IMR-90 (cell line): ENCODE measurements around the gene FBXL16. TPM values are rescaled to one million over a fixed set of nuclear protein-coding genes. Genes with fewer than 3 reads are reported as not detected.

ENCODE experiments used
- ATAC-seq: fragments of 200-7000 bp; cut with Tn5 transposase; 2 replicates; pipeline ENCODE4 v1.9.1; 2020; ENCODE audit warnings: low read depth, mild to moderate bottlenecking, moderate library complexity
- BruUV-seq: library from RNA; stranded (reverse); fragments of 400-500 nt; replicated peaks from 2 replicates; lab custom pipeline; 2021; lab: Mats Ljungman, UMichigan
- CTCF ChIA-PET: fragments of 300-600 bp; formaldehyde crosslinking; extraction: SDS; loops from one replicate; lab custom pipeline; 2021; ENCODE audit warnings: antibody characterized with exemption; lab: Yijun Ruan, JAX
- POLR2A ChIA-PET: fragments of 300-600 bp; sonication (Branson Sonifier 250); formaldehyde crosslinking; loops from one replicate; lab custom pipeline; 2022; ENCODE audit warnings: antibody characterized with exemption; ENCODE audit not compliant: unreplicated experiment; lab: Charles Lee
- DNase-seq: peaks from one replicate; pipeline ENCODE4 v3.0.0; 2013
- H2AFZ ChIP-seq: replicated peaks from 2 replicates; pipeline ENCODE3; 2013; ENCODE audit warnings: low read length, mild to moderate bottlenecking; ENCODE audit not compliant: poor library complexity
- H2AK5ac ChIP-seq: 2 replicates; pipeline ENCODE4 v1.6.1; 2013; ENCODE audit warnings: low read depth, low read length, inconsistent platforms
- H2AK9ac ChIP-seq: replicated peaks from 2 replicates; pipeline ENCODE3; 2013; ENCODE audit warnings: mild to moderate bottlenecking, low read depth, low read length, moderate library complexity; ENCODE audit not compliant: poor library complexity
- H2BK120ac ChIP-seq: 2 replicates; pipeline ENCODE4 v1.6.1; 2013; ENCODE audit warnings: low read depth, low read length, inconsistent platforms
- H2BK15ac ChIP-seq: 3 replicates; pipeline ENCODE4 v1.6.1; 2013; ENCODE audit warnings: low read depth, low read length, inconsistent platforms
- H2BK20ac ChIP-seq: 2 replicates; pipeline ENCODE4 v1.6.1; 2013; ENCODE audit warnings: low read depth, mild to moderate bottlenecking, inconsistent platforms, low read length, moderate library complexity
- H2BK5ac ChIP-seq: 2 replicates; pipeline ENCODE4 v1.6.1; 2013; ENCODE audit warnings: mild to moderate bottlenecking, low read depth, low read length, inconsistent platforms; ENCODE audit not compliant: poor library complexity, severe bottlenecking
- H3K14ac ChIP-seq: replicated peaks from 2 replicates; pipeline ENCODE4 v1.6.1; 2013; ENCODE audit warnings: low read depth, low read length, inconsistent platforms
- H3K18ac ChIP-seq: 2 replicates; pipeline ENCODE4 v1.6.1; 2013; ENCODE audit warnings: low read depth, low read length, control low read depth
- H3K23ac ChIP-seq: 2 replicates; pipeline ENCODE4 v1.6.1; 2013; ENCODE audit warnings: low read depth, low read length, inconsistent platforms
- H3K27ac ChIP-seq: 2 replicates; pipeline ENCODE4 v1.5.1; 2013; ENCODE audit warnings: mild to moderate bottlenecking, control low read depth, low read length; ENCODE audit not compliant: insufficient read depth
- H3K27me3 ChIP-seq: 2 replicates; pipeline ENCODE4 v1.6.1; 2013; ENCODE audit warnings: low read length; ENCODE audit not compliant: control insufficient read depth, insufficient read depth
- H3K36me3 ChIP-seq: 2 replicates; pipeline ENCODE4 v1.6.1; 2013; ENCODE audit warnings: low read length, mixed read lengths; ENCODE audit not compliant: control insufficient read depth, insufficient read depth
- H3K4ac ChIP-seq: 2 replicates; pipeline ENCODE4 v1.6.1; 2013; ENCODE audit warnings: low read depth, low read length, inconsistent platforms
- H3K4me1 ChIP-seq: 2 replicates; pipeline ENCODE4 v1.6.1; 2013; ENCODE audit warnings: low read length, mixed read lengths; ENCODE audit not compliant: control insufficient read depth, insufficient read depth
- H3K4me2 ChIP-seq: 2 replicates; pipeline ENCODE4 v1.6.1; 2013; ENCODE audit warnings: low read depth, mild to moderate bottlenecking, control low read depth, low read length, moderate library complexity
- H3K4me3 ChIP-seq: 2 replicates; pipeline ENCODE4 v1.5.1; 2013; ENCODE audit warnings: low read depth, mild to moderate bottlenecking, control low read depth, low read length, moderate library complexity; ENCODE audit not compliant: insufficient read depth
- H3K56ac ChIP-seq: 2 replicates; pipeline ENCODE4 v1.6.1; 2013; ENCODE audit warnings: low read length, inconsistent platforms; ENCODE audit not compliant: insufficient read depth; ENCODE audit errors: extremely low read depth
- H3K79me1 ChIP-seq, 2 experiments: 2 replicates each; pipeline ENCODE4 v1.6.1; 2013; ENCODE audit warnings: low read length in 2 of 2, inconsistent platforms in 1 of 2, low read depth in 1 of 2
- H3K9ac ChIP-seq: 2 replicates; pipeline ENCODE4 v1.6.1; 2013; ENCODE audit warnings: low read depth, low read length, control low read depth
- H3K9me1 ChIP-seq: 2 replicates; pipeline ENCODE4 v1.6.1; 2013; ENCODE audit warnings: low read length, inconsistent platforms; ENCODE audit not compliant: insufficient read depth
- H3K9me3 ChIP-seq: 2 replicates; pipeline ENCODE4 v1.6.1; 2013; ENCODE audit warnings: low read length; ENCODE audit not compliant: control insufficient read depth, insufficient read depth
- H4K20me1 ChIP-seq: 2 replicates; pipeline ENCODE4 v1.6.1; 2013; ENCODE audit warnings: low read length, inconsistent platforms; ENCODE audit not compliant: insufficient read depth
- H4K5ac ChIP-seq: 2 replicates; pipeline ENCODE4 v1.6.1; 2013; ENCODE audit warnings: mild to moderate bottlenecking, low read depth, low read length, control low read depth
- H4K8ac ChIP-seq, 2 experiments: 2 replicates each; pipeline ENCODE4 v1.6.1; 2013; ENCODE audit warnings: low read depth in 2 of 2, low read length in 2 of 2, control low read depth in 1 of 2, inconsistent platforms in 1 of 2
- H4K91ac ChIP-seq: 2 replicates; pipeline ENCODE4 v1.6.1; 2013; ENCODE audit warnings: low read depth, low read length, inconsistent platforms; ENCODE audit not compliant: insufficient read depth
- FOS ChIP-seq: fragments of 150-350 bp; IDR thresholded peaks from 2 replicates; pipeline ENCODE4 v1.6.1; 2016; ENCODE audit warnings: low read depth, low read length
- MAZ ChIP-seq: IDR thresholded peaks from 2 replicates; pipeline ENCODE4 v1.6.1; 2012; ENCODE audit warnings: low read depth, mild to moderate bottlenecking, low read length, improper control_type of control experiment, moderate library complexity, borderline replicate concordance
- NFE2L2 ChIP-seq: fragments of 150-350 bp; IDR thresholded peaks from 2 replicates; pipeline ENCODE4 v1.6.1; 2016; ENCODE audit warnings: low read depth, mild to moderate bottlenecking, low read length
- RCOR1 ChIP-seq: IDR thresholded peaks from 2 replicates; pipeline ENCODE4 v1.6.1; 2012; ENCODE audit warnings: mild to moderate bottlenecking, low read length, improper control_type of control experiment; ENCODE audit not compliant: insufficient replicate concordance
- WGBS, 2 experiments: methylation state at CpG; one replicate each; pipeline versions ENCODE4 v1.1.5 to v1.1.7; 2013; ENCODE audit warnings: missing lambda C conversion rate in 2 of 2; ENCODE audit not compliant: insufficient read length in 1 of 2; ENCODE audit errors: extremely low coverage in 2 of 2; 5-methylcytosine and 5-hydroxymethylcytosine counted together
- dilution Hi-C: fragments of 300-500 bp; cut with HindIII; formaldehyde crosslinking; loops from one replicate; pipeline ENCODE4 v1.14.3; 2018; ENCODE audit warnings: low sequenced_read_pairs; ENCODE audit not compliant: unreplicated experiment
- in situ Hi-C: fragments of 300-500 bp; cut with MboI; formaldehyde crosslinking; loops from 3 replicates; pipeline ENCODE4 v1.14.3; 2019; ENCODE audit warnings: low sequenced_read_pairs, inconsistent platforms, mixed read lengths
- intact Hi-C: fragments of 100-400 bp; cut with micrococcal nuclease; formaldehyde crosslinking; loops from 2 replicates; pipeline ENCODE4 v1.10.0; 2022
- polyA plus RNA-seq, 3 experiments: library from polyadenylated mRNA; depleted of rRNA; stranded (reverse); fragments of >200 nt; gene quantifications; 2 replicates each; pipeline ENCODE4 v1.2.3, GENCODE V29; 2012; ENCODE audit warnings: low replicate concordance in 1 of 3
- total RNA-seq: library from RNA; depleted of rRNA; stranded (reverse); fragments of >200 nt; gene quantifications from 2 replicates; pipeline ENCODE4 v1.2.3, GENCODE V29; 2012
- TF ChIP-seq, protein P1 (sequence below): fragments of 150-350 bp; IDR thresholded peaks from 2 replicates; pipeline ENCODE4 v1.6.1; 2016; ENCODE audit warnings: low read depth, mild to moderate bottlenecking, low read length, moderate library complexity, borderline replicate concordance

The FBXL16 gene
- total and polyA plus RNA-seq, 2 of the 4 experiments (the other 2 are of a cell fraction) = 0.18 to 2.2 TPM

- TF ChIP-seq, protein P1, sequence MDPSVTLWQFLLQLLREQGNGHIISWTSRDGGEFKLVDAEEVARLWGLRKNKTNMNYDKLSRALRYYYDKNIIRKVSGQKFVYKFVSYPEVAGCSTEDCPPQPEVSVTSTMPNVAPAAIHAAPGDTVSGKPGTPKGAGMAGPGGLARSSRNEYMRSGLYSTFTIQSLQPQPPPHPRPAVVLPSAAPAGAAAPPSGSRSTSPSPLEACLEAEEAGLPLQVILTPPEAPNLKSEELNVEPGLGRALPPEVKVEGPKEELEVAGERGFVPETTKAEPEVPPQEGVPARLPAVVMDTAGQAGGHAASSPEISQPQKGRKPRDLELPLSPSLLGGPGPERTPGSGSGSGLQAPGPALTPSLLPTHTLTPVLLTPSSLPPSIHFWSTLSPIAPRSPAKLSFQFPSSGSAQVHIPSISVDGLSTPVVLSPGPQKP = no peak
- TF ChIP-seq MAZ = no peak
Measured at GRCh38 chr16:657487-657886, 48.1 kb downstream of the FBXL16 start (continued).

- ATAC-seq (no peak), DNase-seq (no peak)
- Histone ChIP-seq H3K4ac (no peak overlapping the region), H4K20me1 (no peaks in the 10 kb centered on the region), H2AFZ (no peak overlapping the region), H4K91ac (no peak overlapping the region), H4K8ac (no peak overlapping the region), H3K27me3 (no peaks in the 10 kb centered on the region), H3K9ac (no peak overlapping the region), H3K23ac (no peak overlapping the region), H2BK5ac (no peak overlapping the region), H3K9me3 (no peaks in the 10 kb centered on the region), H2BK120ac (no peak overlapping the region), H3K56ac (no peak overlapping the region), H3K9me1 (peaks cover 7% of the 10 kb centered on the region; the same call in 1 of the 2 replicates), H2BK20ac (no peak overlapping the region), H4K5ac (no peak overlapping the region), H2BK15ac (no peak overlapping the region), H2AK5ac (no peak overlapping the region), H3K27ac (no peak overlapping the region), H2AK9ac (no peak overlapping the region), H3K4me1 (peaks cover 5% of the 10 kb centered on the region), H3K4me2 (no peak overlapping the region), H3K14ac (no peak overlapping the region), H3K36me3 (peaks cover 4% of the 10 kb centered on the region; the same call in 1 of the 2 replicates), H3K18ac (no peak overlapping the region), H3K4me3 (no peak overlapping the region), H3K79me1 (peaks cover 4 to 11% of the 10 kb centered on the region in 2 experiments; a peak in 2 of 4 replicates)
- intact Hi-C loops = no loop called here
- in situ Hi-C loops = no loop called here
- no TSS peak for BruUV-seq
- TF ChIP-seq, protein P1 = no peak
- no peak for TF ChIP-seq RCOR1
- TF ChIP-seq NFE2L2 = no peak
- no peak for TF ChIP-seq FOS
- ChIA-PET POLR2A (interaction anchor here (0.6 kb wide), 1 partner anchor 204 kb away, joined by 3 read pairs; no protein-coding TSS in a partner anchor), CTCF (no interaction called here)
- WGBS, 2 experiments = 87% methylated on average over 9 of the region's 12 CpGs; no CpG with 5 or more reads in 1 of the 2 experiments
- dilution Hi-C loops = no loop called here
Measured at GRCh38 chr16:654034-654433, 51.6 kb downstream of the FBXL16 start.
